Smooth muscle cell (in vitro differentiated cells): ENCODE results near the gene ZPR1. TPM values are rescaled to one million over a fixed set of nuclear protein-coding genes. Genes with fewer than 3 reads are reported as not detected.

Experiments used
- DNase-seq: peaks from one replicate; lab custom pipeline; 2025; ENCODE audit not compliant: unreplicated experiment; lab: John Stamatoyannopoulos, UW
- H2AFZ ChIP-seq: fragments of 200-600 bp; sonication (generic); 2 replicates; pipeline ENCODE4 v1.6.0; 2016; ENCODE audit warnings: antibody characterized with exemption, low read depth, mild to moderate bottlenecking
- H3F3A ChIP-seq: fragments of 200-600 bp; sonication (generic); 2 replicates; pipeline ENCODE4 v1.6.0; 2017; ENCODE audit warnings: antibody characterized with exemption, low read depth
- H3K27ac ChIP-seq: fragments of 200-600 bp; sonication (generic); 2 replicates; pipeline ENCODE4 v1.5.1; 2016; ENCODE audit warnings: low read depth, mild to moderate bottlenecking
- H3K27me3 ChIP-seq: fragments of 200-600 bp; sonication (generic); 2 replicates; pipeline ENCODE4 v1.6.1; 2016; ENCODE audit warnings: low read depth, mild to moderate bottlenecking
- H3K36me3 ChIP-seq: fragments of 200-600 bp; sonication (generic); 2 replicates; pipeline ENCODE4 v1.5.1; 2016; ENCODE audit warnings: low read depth
- H3K4me1 ChIP-seq: fragments of 200-600 bp; sonication (generic); 2 replicates; pipeline ENCODE4 v1.5.1; 2016; ENCODE audit warnings: low read depth
- H3K4me2 ChIP-seq: fragments of 200-600 bp; sonication (generic); 2 replicates; pipeline ENCODE4 v1.6.0; 2016; ENCODE audit warnings: mild to moderate bottlenecking
- H3K4me3 ChIP-seq: fragments of 200-600 bp; sonication (generic); 2 replicates; pipeline ENCODE4 v1.5.1; 2016; ENCODE audit warnings: mild to moderate bottlenecking
- H3K79me2 ChIP-seq: fragments of 200-600 bp; sonication (generic); 2 replicates; pipeline ENCODE4 v1.6.0; 2016; ENCODE audit warnings: low read depth, mild to moderate bottlenecking
- H3K9ac ChIP-seq: fragments of 200-600 bp; sonication (generic); 2 replicates; pipeline ENCODE4 v1.6.0; 2016; ENCODE audit warnings: low read depth
- H3K9me3 ChIP-seq: fragments of 200-600 bp; sonication (generic); replicated peaks from 2 replicates; pipeline ENCODE4 v1.5.1; 2016; ENCODE audit warnings: low read depth
- H4K20me1 ChIP-seq: fragments of 200-600 bp; sonication (generic); 2 replicates; pipeline ENCODE4 v1.6.0; 2016; ENCODE audit warnings: low read depth
- CTCF ChIP-seq: fragments of 200-600 bp; sonication (generic); IDR thresholded peaks from 2 replicates; pipeline ENCODE4 v1.5.1; 2017; ENCODE audit warnings: borderline replicate concordance, mild to moderate bottlenecking, antibody characterized with exemption; ENCODE audit not compliant: insufficient read depth, poor library complexity, severe bottlenecking
- WGBS: methylation state at CpG from one replicate; pipeline ENCODE4 v1.1.7; 2016; ENCODE audit warnings: low lambda C conversion rate; 5-methylcytosine and 5-hydroxymethylcytosine counted together
- polyA plus RNA-seq: library from polyadenylated mRNA; unstranded; fragments of >200 nt; fragmentation: Nextera tagmentation; extraction: Ambion mirVana; gene quantifications from 2 replicates; pipeline ENCODE4 v1.2.1, GENCODE V29; 2016
- total RNA-seq: library from RNA; depleted of rRNA; stranded (reverse); fragments of >200 nt; gene quantifications from 2 replicates; pipeline ENCODE4 v1.2.3, GENCODE V29; 2014

The ZPR1 gene
- total and polyA plus RNA-seq, 2 experiments from 2014 or later, result 26.2 to 34.2 TPM

GRCh38 chr11:116793772-116794097, 5.9 kb upstream of the ZPR1 start:
- no peak overlapping the region for H3K4me3 ChIP-seq
- WGBS, result 93% methylated on average over 1 of the region's 1 CpG
- no peaks in the 10 kb centered on the region for H3K36me3 ChIP-seq
- no peak overlapping the region for H3K9ac ChIP-seq
- no peak for TF ChIP-seq CTCF
- no peaks in the 10 kb centered on the region for H3F3A ChIP-seq
- H4K20me1 ChIP-seq, result no peaks in the 10 kb centered on the region
- H3K4me1 ChIP-seq, result no peaks in the 10 kb centered on the region
- no peaks in the 10 kb centered on the region for H3K9me3 ChIP-seq
- H3K27me3 ChIP-seq, result no peaks in the 10 kb centered on the region
- H3K79me2 ChIP-seq, result no peaks in the 10 kb centered on the region
- no peak overlapping the region for H3K4me2 ChIP-seq
- DNase-seq, result no peak
- H3K27ac ChIP-seq, result no peak overlapping the region
- H2AFZ ChIP-seq, result no peak overlapping the region

GRCh38 chr11:116792869-116793771, 5.3 kb upstream of the ZPR1 start:
- Histone ChIP-seq H3K27me3 (no peaks in the 10 kb centered on the region), H3K9ac (no peak overlapping the region)
- WGBS, result 82% methylated on average over 8 of the region's 8 CpGs

GRCh38 chr11:116792144-116792868, 4.5 kb upstream of the ZPR1 start:
- Histone ChIP-seq H3F3A (no peaks in the 10 kb centered on the region), H3K4me3 (no peak overlapping the region), H2AFZ (no peak overlapping the region), H4K20me1 (no peaks in the 10 kb centered on the region), H3K4me1 (peaks cover 5% of the 10 kb centered on the region), H3K9ac (no peak overlapping the region), H3K27me3 (no peaks in the 10 kb centered on the region), H3K9me3 (no peaks in the 10 kb centered on the region), H3K4me2 (no peak overlapping the region), H3K36me3 (no peaks in the 10 kb centered on the region), H3K79me2 (peaks cover 1% of the 10 kb centered on the region), H3K27ac (no peak overlapping the region)
- TF ChIP-seq CTCF, result no peak
- no peak for DNase-seq
- WGBS, result 82% methylated on average over 8 of the region's 8 CpGs

More at GRCh38 chr11:116792869-116793771, 5.3 kb upstream of the ZPR1 start:
- peaks cover 5% of the 10 kb centered on the region for H3K4me1 ChIP-seq
- no peaks in the 10 kb centered on the region for H3K9me3 ChIP-seq
- H4K20me1 ChIP-seq, result no peaks in the 10 kb centered on the region
- no peak overlapping the region for H3K4me2 ChIP-seq
- H3K4me3 ChIP-seq, result no peak overlapping the region
- no peak for DNase-seq
- no peak overlapping the region for H3K27ac ChIP-seq
- no peak overlapping the region for H2AFZ ChIP-seq
- H3K36me3 ChIP-seq, result no peaks in the 10 kb centered on the region
- H3K79me2 ChIP-seq, result no peaks in the 10 kb centered on the region
- H3F3A ChIP-seq, result no peaks in the 10 kb centered on the region
- no peak for TF ChIP-seq CTCF

- peaks cover 7% of the 10 kb centered on the region for H3K79me2 ChIP-seq
- no peaks in the 10 kb centered on the region for H3K27me3 ChIP-seq
- H2AFZ ChIP-seq, result peak within 1 kb of the TSS; percentile 68
- no peaks in the 10 kb centered on the region for H3K36me3 ChIP-seq
- no peak for DNase-seq
- WGBS, result 90% methylated on average over 7 of the region's 7 CpGs
- H3F3A ChIP-seq, result no peaks in the 10 kb centered on the region
- peak within 1 kb of the TSS; percentile 33 for H3K4me2 ChIP-seq
- H4K20me1 ChIP-seq, result no peaks in the 10 kb centered on the region
- peaks cover 10% of the 10 kb centered on the region for H3K4me1 ChIP-seq
- no peaks in the 10 kb centered on the region for H3K9me3 ChIP-seq
- no peak within 1 kb of the TSS for H3K9ac ChIP-seq
- no peak within 1 kb of the TSS for H3K27ac ChIP-seq
- no peak for TF ChIP-seq CTCF
- no peak within 1 kb of the TSS for H3K4me3 ChIP-seq
These were observed 4.0 kb upstream of the ZPR1 start, which contains the start of gene APOA5 for GRCh38 chr11:116791813-116792143. Gene APOA5 (minus strand): TSS chr11:116791879. CDS start chr11:116791860, 19 bp downstream.
